Peyer's patch (tissue), 4 donors: ENCODE results near the gene NAA38. TPM values are rescaled to one million over a fixed set of nuclear protein-coding genes. Genes with fewer than 3 reads are reported as not detected.

Source experiments
- DNase-seq, 3 donors: peaks; one replicate each; pipeline ENCODE4 v3.0.0-alpha.2; 2017 to 2019
- H3K27ac ChIP-seq, 4 donors: fragments of 200-600 bp; sonication (generic); one replicate each; pipeline ENCODE4 v1.5.1; 2016 to 2019
- H3K27me3 ChIP-seq, 2 donors: fragments of 200-600 bp; sonication (generic); one replicate each; pipeline ENCODE4 v1.5.1; 2019
- H3K36me3 ChIP-seq, 3 donors: fragments of 200-600 bp; sonication (generic); one replicate each; pipeline ENCODE4 v1.5.1; 2016 to 2019
- H3K4me1 ChIP-seq, 4 donors: fragments of 200-600 bp; sonication (generic); one replicate each; pipeline ENCODE4 v1.5.1; 2016 to 2019
- H3K4me3 ChIP-seq, 4 donors: fragments of 200-600 bp; sonication (generic); 1 replicate in 3 of 4; 2 replicates in 1 of 4; pipeline ENCODE4 v1.5.1; 2016 to 2019; ENCODE audit warnings: mild to moderate bottlenecking in 1 of 4
- H3K9me3 ChIP-seq, 4 donors: fragments of 200-600 bp; sonication (generic); one replicate each; pipeline ENCODE4 v1.5.1; 2016 to 2019; ENCODE audit warnings: mild to moderate bottlenecking in 1 of 4
- POLR2A ChIP-seq, 2 donors: fragments of 450-650 bp; IDR thresholded peaks; one replicate each; pipeline ENCODE4 v1.5.1; 2017; ENCODE audit warnings: antibody characterized with exemption in 2 of 2, mild to moderate bottlenecking in 2 of 2, moderate library complexity in 2 of 2
- total RNA-seq, 4 donors: library from RNA; depleted of rRNA; stranded (reverse); fragments of >200 nt; gene quantifications; one replicate each; pipeline ENCODE4 v1.1.0, GENCODE V29; 2016
- TF ChIP-seq, protein P1 (sequence below), 6 experiments: fragments of 450-650 bp in 4 of 6; fragments of 200-600 bp in 2 of 6; sonication (generic) in 1 of 6; IDR thresholded peaks; one replicate each; pipeline ENCODE4 v1.5.1; 2017 to 2019; ENCODE audit warnings: antibody characterized with exemption in 6 of 6, mild to moderate bottlenecking in 3 of 6, moderate library complexity in 1 of 6

The NAA38 gene, protein sequence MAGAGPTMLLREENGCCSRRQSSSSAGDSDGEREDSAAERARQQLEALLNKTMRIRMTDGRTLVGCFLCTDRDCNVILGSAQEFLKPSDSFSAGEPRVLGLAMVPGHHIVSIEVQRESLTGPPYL
- total RNA-seq, result 10 to 100 TPM; 28.6 to 75.8 (median 47.8) TPM

GRCh38 chr17:7856811-7857712 is at the start of gene NAA38:
Gene NAA38, minus strand, starts transcription at chr17:7857559. Its CDS starts 96 bp downstream, at chr17:7857463.
- Histone ChIP-seq H3K36me3 (peaks cover 0 to 34% (median 0%) of the 10 kb centered on the region in 3 donors), H3K27ac (peak within 1 kb of the TSS; percentile 87 to 94 (median 90)), H3K27me3 (no peaks in the 10 kb centered on the region), H3K4me1 (peaks cover 6 to 39% (median 14%) of the 10 kb centered on the region in 4 donors), H3K9me3 (no peaks in the 10 kb centered on the region), H3K4me3 (peak within 1 kb of the TSS; percentile 59 to 77 (median 70))
- peak in 1 of 2 donors; percentile 38 for TF ChIP-seq POLR2A (IDR thresholded peaks at IDR 0.05)
- TF ChIP-seq, protein P1, sequence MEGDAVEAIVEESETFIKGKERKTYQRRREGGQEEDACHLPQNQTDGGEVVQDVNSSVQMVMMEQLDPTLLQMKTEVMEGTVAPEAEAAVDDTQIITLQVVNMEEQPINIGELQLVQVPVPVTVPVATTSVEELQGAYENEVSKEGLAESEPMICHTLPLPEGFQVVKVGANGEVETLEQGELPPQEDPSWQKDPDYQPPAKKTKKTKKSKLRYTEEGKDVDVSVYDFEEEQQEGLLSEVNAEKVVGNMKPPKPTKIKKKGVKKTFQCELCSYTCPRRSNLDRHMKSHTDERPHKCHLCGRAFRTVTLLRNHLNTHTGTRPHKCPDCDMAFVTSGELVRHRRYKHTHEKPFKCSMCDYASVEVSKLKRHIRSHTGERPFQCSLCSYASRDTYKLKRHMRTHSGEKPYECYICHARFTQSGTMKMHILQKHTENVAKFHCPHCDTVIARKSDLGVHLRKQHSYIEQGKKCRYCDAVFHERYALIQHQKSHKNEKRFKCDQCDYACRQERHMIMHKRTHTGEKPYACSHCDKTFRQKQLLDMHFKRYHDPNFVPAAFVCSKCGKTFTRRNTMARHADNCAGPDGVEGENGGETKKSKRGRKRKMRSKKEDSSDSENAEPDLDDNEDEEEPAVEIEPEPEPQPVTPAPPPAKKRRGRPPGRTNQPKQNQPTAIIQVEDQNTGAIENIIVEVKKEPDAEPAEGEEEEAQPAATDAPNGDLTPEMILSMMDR (IDR thresholded peaks at IDR 0.05), result peak; percentile 27 to 63 (median 44)
- DNase-seq, result peak; percentile 95 to 99 (median 98)

DNA sequence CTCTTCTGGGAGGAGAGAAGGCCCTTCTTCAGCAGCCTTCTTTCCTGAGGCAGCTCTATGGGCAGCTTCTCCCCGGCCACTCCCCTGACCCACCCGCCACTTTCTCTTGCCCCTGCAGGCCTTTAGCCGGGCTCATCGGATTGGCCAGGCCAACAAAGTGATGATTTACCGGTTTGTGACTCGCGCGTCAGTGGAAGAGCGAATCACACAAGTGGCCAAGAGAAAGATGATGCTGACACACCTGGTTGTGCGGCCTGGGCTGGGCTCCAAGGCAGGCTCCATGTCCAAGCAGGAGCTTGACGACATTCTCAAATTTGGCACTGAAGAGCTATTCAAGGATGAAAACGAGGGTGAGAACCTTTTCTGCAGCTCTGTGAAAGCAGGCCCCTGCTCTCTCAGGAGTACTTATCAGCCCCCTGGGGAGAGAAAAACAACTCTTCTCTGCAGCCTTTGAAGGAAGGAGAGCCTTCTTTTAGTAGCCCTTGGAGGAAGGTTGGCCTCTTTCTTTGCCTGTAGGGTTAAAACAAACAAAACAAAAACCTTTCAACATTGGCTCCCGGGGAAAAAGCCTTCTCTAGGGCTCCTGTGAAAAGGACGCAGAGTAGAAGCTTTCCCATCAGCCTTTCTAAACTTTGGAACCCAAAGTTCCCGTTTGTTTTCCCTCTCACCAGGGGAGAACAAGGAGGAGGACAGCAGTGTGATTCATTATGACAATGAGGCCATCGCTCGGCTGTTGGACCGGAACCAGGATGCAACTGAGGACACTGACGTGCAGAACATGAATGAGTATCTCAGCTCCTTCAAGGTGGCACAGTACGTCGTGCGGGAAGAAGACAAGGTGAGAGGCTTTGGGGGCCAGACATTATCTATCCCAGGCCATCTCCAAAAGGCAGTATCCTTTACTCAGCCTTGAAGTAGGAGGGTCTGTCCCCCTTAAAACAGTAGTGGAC is 46.1 kb upstream of the NAA38 start:
- Histone ChIP-seq H3K4me3 (no peak overlapping the region), H3K27me3 (no peaks in the 10 kb centered on the region), H3K9me3 (no peaks in the 10 kb centered on the region), H3K4me1 (no peaks in the 10 kb centered on the region), H3K27ac (no peak overlapping the region), H3K36me3 (peaks cover 0 to 98% (median 0%) of the 10 kb centered on the region in 3 donors)
- TF ChIP-seq, protein P1 (IDR thresholded peaks at IDR 0.05), result no peak
- no peak for DNase-seq

DNA sequence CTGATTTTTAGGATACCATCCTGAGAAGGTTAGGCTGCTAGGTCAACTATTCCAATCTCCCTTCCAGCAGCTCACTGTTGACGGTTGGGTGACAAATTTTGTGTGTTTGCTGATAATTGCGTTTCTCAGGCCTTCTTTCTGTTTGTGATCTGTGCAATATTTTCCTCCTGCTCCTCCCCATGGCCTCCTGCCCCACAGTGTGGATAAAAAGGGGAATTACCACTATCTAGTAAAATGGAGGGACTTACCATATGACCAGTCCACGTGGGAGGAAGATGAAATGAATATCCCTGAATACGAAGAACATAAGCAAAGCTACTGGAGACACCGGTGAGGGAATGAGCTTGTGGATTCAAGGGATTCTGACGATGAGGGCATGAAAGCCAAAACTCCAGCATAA is 40.4 kb upstream of the NAA38 start:
- peak in 1 of 3 donors; percentile 58 for DNase-seq
- peaks cover 0 to 97% (median 0%) of the 10 kb centered on the region in 3 donors for H3K36me3 ChIP-seq
- no peaks in the 10 kb centered on the region for H3K27me3 ChIP-seq
- TF ChIP-seq, protein P1 (IDR thresholded peaks at IDR 0.05), result peak in 5 of 6 experiments; percentile 22 to 81 (median 73)
- TF ChIP-seq POLR2A (IDR thresholded peaks at IDR 0.05), result no peak
- no peaks in the 10 kb centered on the region for H3K9me3 ChIP-seq
- no peaks in the 10 kb centered on the region for H3K4me1 ChIP-seq
- no peak overlapping the region for H3K4me3 ChIP-seq
- no peak overlapping the region for H3K27ac ChIP-seq

DNA sequence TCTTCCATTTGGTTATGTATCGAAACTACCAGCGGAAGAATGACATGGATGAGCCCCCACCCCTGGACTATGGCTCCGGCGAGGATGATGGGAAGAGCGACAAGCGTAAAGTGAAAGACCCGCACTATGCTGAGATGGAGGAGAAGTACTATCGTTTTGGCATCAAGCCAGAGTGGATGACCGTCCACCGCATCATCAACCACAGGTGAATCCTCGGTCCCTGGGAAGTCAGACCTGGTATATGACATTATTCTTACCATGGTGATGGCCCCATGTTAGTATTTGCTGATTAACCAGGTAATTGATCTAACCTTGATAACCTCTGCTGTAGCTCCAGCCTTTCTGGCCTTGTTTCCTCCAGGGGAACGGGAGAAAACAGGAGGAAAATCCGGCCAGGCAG is 39.7 kb upstream of the NAA38 start:
- peaks cover 0 to 92% (median 0%) of the 10 kb centered on the region in 3 donors for H3K36me3 ChIP-seq

More for the DNA sequence above, 39.7 kb upstream of the NAA38 start:
- no peak overlapping the region for H3K4me3 ChIP-seq
- DNase-seq, result no peak
- no peaks in the 10 kb centered on the region for H3K4me1 ChIP-seq
- H3K27ac ChIP-seq, result no peak overlapping the region
- H3K9me3 ChIP-seq, result no peaks in the 10 kb centered on the region
- no peaks in the 10 kb centered on the region for H3K27me3 ChIP-seq
- TF ChIP-seq, protein P1 (IDR thresholded peaks at IDR 0.05), result no peak
- TF ChIP-seq POLR2A (IDR thresholded peaks at IDR 0.05), result no peak
